ENCODE measurements around the gene DYNLT4.

The DYNLT4 gene

DNA sequence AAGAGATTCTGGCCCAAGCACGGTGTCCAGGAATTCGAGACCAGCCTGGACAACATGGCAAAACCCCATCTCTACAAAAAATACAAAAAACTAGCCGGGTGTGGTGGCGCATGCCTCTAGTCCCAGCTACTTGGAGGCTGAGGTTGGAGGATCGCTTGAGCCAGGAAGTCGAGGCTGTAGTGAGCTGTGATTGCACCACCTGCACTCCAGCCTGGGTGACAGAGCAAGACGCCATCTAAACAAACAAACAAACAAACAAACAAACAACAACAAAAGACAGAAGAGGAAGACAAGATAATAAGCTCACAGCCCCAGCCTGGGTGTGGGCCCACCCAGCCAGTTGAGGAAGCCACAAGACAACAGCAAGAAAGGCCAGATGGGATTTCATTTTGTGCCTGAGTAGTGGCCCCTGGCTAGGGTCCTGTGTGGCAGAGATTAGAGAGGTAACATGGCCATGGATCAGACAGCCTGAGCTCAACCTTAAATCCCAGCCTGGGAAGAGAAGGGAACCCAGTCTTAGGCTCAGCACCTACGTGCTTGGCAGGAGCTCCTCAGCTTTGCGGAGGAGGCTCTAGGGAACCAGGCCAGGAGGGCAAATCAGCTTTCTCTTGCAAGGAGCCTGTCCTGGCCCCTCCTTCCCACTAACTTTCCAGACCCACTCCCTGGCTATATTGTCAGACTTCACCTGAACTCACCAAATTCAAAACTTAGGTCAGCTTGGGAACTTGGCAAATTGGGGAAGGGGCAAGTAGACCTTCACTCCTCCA lies 14.2 kb downstream of the DYNLT4 start:
- no peak for TF ChIP-seq CTCF (IDR thresholded peaks at IDR 0.05; ENCODE audit: low read depth, low read length)
- DNase-seq (ENCODE audit: low read depth in 2 of 2) = no peak

GRCh38 chr1:44790968-44791801 lies 16.0 kb downstream of the DYNLT4 start:
- TF ChIP-seq CTCF (IDR thresholded peaks at IDR 0.05; ENCODE audit: low read depth, low read length) = no peak
- H3K4me3 ChIP-seq (replicated peaks in 1 of 2; ENCODE audit: low read depth in 2 of 2, low read length in 2 of 2) = no peak overlapping the region
- DNase-seq (ENCODE audit: low read depth in 2 of 2) = no peak

More for the DNA sequence above, 14.2 kb downstream of the DYNLT4 start:
- no peak overlapping the region for H3K4me3 ChIP-seq (replicated peaks in 1 of 2; ENCODE audit: low read depth in 2 of 2, low read length in 2 of 2)

DNA sequence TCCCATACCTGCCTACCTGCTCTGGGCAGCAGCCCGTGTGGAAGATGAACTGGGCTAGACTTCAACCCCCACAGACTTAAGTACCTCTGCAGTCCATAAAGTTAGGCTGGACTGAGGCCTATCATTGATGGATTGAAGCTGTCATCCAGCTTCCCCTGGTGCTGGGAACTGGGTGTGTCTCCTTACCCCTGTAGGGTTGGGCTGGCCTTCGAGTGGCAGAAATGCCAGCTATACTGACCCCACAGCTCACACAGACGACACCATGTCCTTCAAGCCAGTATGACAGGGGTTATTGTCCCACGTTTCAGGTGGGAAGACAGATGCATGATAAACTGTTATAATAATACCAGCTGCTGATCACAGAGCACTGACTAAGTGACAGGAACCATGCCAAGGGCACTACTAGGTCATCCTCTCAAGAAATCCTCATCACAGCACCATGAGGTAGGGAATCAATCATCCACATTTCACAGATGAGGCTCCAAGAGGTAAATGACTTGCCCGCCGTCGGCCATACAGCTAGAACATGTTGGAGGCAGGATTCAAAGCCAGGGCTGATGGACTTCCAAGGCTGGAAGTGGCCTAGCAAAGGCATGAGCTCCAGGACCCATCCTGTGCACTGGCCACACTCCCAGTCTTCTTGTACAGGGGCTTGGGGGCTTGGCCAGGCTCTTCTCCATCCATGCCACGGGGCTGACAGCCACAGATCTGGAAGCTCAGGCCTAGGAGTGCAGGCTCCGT lies 18.9 kb downstream of the DYNLT4 start, which contains the start of gene BEST4:
TSS of gene BEST4 (minus strand) at position 51 of the 741 bp plus-strand sequence. CDS start 465 bp downstream, outside the sequence.
- H3K4me3 ChIP-seq (replicated peaks in 1 of 2; ENCODE audit: low read depth in 2 of 2, low read length in 2 of 2) = no peak within 1 kb of the TSS
- TF ChIP-seq CTCF (IDR thresholded peaks at IDR 0.05; ENCODE audit: low read depth, low read length) = no peak
- no peak for DNase-seq (ENCODE audit: low read depth in 2 of 2)

DNA sequence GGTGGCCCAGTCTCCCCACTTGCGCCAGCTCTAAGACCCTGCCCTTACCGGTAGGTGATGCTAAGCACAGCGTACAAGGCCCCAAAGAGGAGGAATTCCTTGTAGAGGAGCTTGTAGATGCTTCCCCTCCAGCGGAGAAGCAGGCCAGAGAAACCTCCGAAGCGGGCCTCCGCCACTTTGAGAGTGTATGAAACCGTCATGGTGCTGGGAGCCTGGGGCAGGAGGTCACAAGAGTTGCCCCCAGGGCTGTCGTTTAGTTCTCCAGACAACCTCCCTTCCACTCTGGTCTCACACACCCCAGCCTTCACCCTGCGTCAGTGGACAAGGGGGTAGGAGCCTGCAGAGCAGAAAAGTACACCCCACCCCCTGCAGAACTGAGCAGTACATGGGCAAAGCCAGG lies 19.6 kb downstream of the DYNLT4 start:
- DNase-seq (ENCODE audit: low read depth in 2 of 2) = no peak
- H3K4me3 ChIP-seq (replicated peaks in 1 of 2; ENCODE audit: low read depth in 2 of 2, low read length in 2 of 2) = no peak overlapping the region
- no peak for TF ChIP-seq CTCF (IDR thresholded peaks at IDR 0.05; ENCODE audit: low read depth, low read length)

DNA sequence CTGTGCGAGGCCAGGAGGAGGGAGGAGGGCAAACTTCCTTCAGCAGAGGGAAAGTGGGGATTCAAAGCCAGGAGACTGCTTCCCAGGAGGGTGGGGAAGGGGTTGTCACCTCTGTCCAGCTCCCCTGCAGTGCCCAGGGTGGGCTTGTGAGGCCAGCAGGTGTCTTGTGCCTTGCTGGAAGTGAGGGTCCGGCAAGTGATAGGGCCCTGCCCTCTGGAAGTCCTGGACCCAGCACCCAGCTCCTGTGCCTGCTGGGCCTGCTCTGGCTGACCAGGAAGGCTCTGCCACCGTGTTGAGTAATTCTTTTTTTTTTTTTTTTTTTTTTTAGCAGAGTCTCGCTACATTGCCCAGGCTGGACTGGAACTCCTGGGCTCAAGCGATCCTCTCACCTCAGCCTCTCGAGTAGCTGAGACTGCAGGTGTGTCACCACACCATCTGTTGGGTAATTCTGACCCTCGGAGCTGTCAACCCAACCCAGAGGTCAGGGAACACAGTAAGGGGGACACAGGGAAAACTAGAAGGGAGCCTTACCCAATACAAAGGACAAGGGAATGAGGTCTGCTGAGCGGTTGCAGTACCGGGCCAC lies 20.2 kb downstream of the DYNLT4 start:
- no peak for TF ChIP-seq CTCF (IDR thresholded peaks at IDR 0.05; ENCODE audit: low read depth, low read length)
- H3K4me3 ChIP-seq (replicated peaks in 1 of 2; ENCODE audit: low read depth in 2 of 2, low read length in 2 of 2) = no peak overlapping the region
- no peak for DNase-seq (ENCODE audit: low read depth in 2 of 2)

GRCh38 chr1:44786138-44786840 lies 20.9 kb downstream of the DYNLT4 start:
- DNase-seq (ENCODE audit: low read depth in 2 of 2) = peak; percentile 58 to 61
- peak; percentile 99 for TF ChIP-seq CTCF (IDR thresholded peaks at IDR 0.05; ENCODE audit: low read depth, low read length)

More at GRCh38 chr1:44786138-44786840, 20.9 kb downstream of the DYNLT4 start:
- H3K4me3 ChIP-seq (replicated peaks in 1 of 2; ENCODE audit: low read depth in 2 of 2, low read length in 2 of 2) = peak overlapping the region; percentile 43 to 47

Data from cardiac fibroblast (primary cell).